GM23338 (cell line): ENCODE data around the gene KCNK15. TPM values are rescaled to one million over a fixed set of nuclear protein-coding genes. Genes with fewer than 3 reads are reported as not detected.

Source experiments
- ATAC-seq: fragments of 200-7000 bp; cut with Tn5 transposase; 3 replicates; pipeline ENCODE4 v1.9.1; 2020
- DNase-seq: peaks from one replicate; pipeline ENCODE4 v3.0.0-alpha.2; 2015; ENCODE audit warnings: low spot score
- H2AFZ ChIP-seq: fragments of 200-600 bp; sonication (generic); 2 replicates; pipeline ENCODE4 v1.8.0; 2016; ENCODE audit warnings: antibody characterized with exemption, mild to moderate bottlenecking, moderate library complexity
- H3F3A ChIP-seq: fragments of 200-600 bp; sonication (generic); replicated peaks from 2 replicates; pipeline ENCODE4 v1.8.0; 2017; ENCODE audit warnings: antibody characterized with exemption, mixed run types, low read depth
- H3K27ac ChIP-seq: fragments of 200-600 bp; sonication (generic); 2 replicates; pipeline ENCODE4 v1.6.1; 2016; ENCODE audit warnings: low read depth
- H3K27me3 ChIP-seq: fragments of 200-600 bp; sonication (generic); 2 replicates; pipeline ENCODE4 v1.8.0; 2016; ENCODE audit warnings: mild to moderate bottlenecking, mixed run types, moderate library complexity; ENCODE audit not compliant: insufficient read depth
- H3K36me3 ChIP-seq: fragments of 200-600 bp; sonication (generic); 2 replicates; pipeline ENCODE4 v1.8.0; 2016; ENCODE audit warnings: mild to moderate bottlenecking; ENCODE audit not compliant: insufficient read depth
- H3K4me1 ChIP-seq: fragments of 200-600 bp; sonication (generic); 2 replicates; pipeline ENCODE4 v1.8.0; 2016; ENCODE audit warnings: mild to moderate bottlenecking, moderate library complexity; ENCODE audit not compliant: insufficient read depth
- H3K4me2 ChIP-seq: fragments of 200-600 bp; sonication (generic); 2 replicates; pipeline ENCODE4 v1.7.1; 2017; ENCODE audit warnings: mixed run types
- H3K4me3 ChIP-seq: fragments of 200-600 bp; sonication (generic); 2 replicates; pipeline ENCODE4 v1.6.1; 2016; ENCODE audit warnings: mixed run types
- H3K79me2 ChIP-seq: fragments of 200-600 bp; sonication (generic); replicated peaks from 2 replicates; pipeline ENCODE4 v1.8.0; 2017; ENCODE audit warnings: mild to moderate bottlenecking; ENCODE audit not compliant: insufficient read depth
- H3K9me2 ChIP-seq: fragments of 200-600 bp; sonication (generic); 2 replicates; pipeline ENCODE4 v1.8.0; 2017; ENCODE audit not compliant: insufficient read depth
- H4K20me1 ChIP-seq: fragments of 200-600 bp; sonication (generic); replicated peaks from 2 replicates; pipeline ENCODE4 v1.8.0; 2017; ENCODE audit warnings: mild to moderate bottlenecking; ENCODE audit not compliant: insufficient read depth
- H3K27ac Mint-ChIP-seq: 2 replicates; pipeline ENCODE4 v1.8.0; 2020; ENCODE audit warnings: inconsistent platforms, mild to moderate bottlenecking, moderate library complexity, mixed read lengths
- H3K27me3 Mint-ChIP-seq: 3 replicates; pipeline ENCODE4 v1.8.0; 2022; ENCODE audit warnings: low read depth, mild to moderate bottlenecking, moderate library complexity, mixed read lengths, inconsistent platforms; ENCODE audit not compliant: insufficient read depth, poor library complexity
- H3K36me3 Mint-ChIP-seq: 3 replicates; pipeline ENCODE4 v1.8.0; 2021; ENCODE audit warnings: low read depth, mild to moderate bottlenecking, inconsistent platforms, moderate library complexity, mixed read lengths
- H3K4me1 Mint-ChIP-seq: 3 replicates; pipeline ENCODE4 v1.8.0; 2020; ENCODE audit warnings: mild to moderate bottlenecking, inconsistent platforms, mixed read lengths
- H3K4me3 Mint-ChIP-seq: 3 replicates; pipeline ENCODE4 v1.8.0; 2021; ENCODE audit warnings: moderate library complexity, mild to moderate bottlenecking, inconsistent platforms, mixed read lengths
- H3K9me3 Mint-ChIP-seq: 3 replicates; pipeline ENCODE4 v1.8.0; 2020; ENCODE audit warnings: moderate library complexity, mild to moderate bottlenecking, inconsistent platforms, mixed read lengths
- CREB1 ChIP-seq: fragments of 250-450 bp; sonication (Bioruptor Pico); IDR thresholded peaks from 2 replicates; pipeline ENCODE4 v1.5.0; 2020; ENCODE audit warnings: low read depth, mild to moderate bottlenecking, moderate library complexity
- EZH2 ChIP-seq: fragments of 200-600 bp; sonication (generic); IDR thresholded peaks from one replicate; pipeline ENCODE4 v1.8.0; 2017; ENCODE audit warnings: antibody characterized with exemption, mild to moderate bottlenecking, low read depth; ENCODE audit not compliant: unreplicated experiment
- EZH2phosphoT487 ChIP-seq: fragments of 200-600 bp; sonication (generic); IDR thresholded peaks from one replicate; pipeline ENCODE4 v1.8.1; 2018; ENCODE audit warnings: antibody characterized with exemption; ENCODE audit not compliant: unreplicated experiment
- JUNB ChIP-seq: IDR thresholded peaks from one replicate; pipeline ENCODE4 v1.6.1; 2016; ENCODE audit warnings: antibody characterized with exemption; ENCODE audit not compliant: unreplicated experiment
- NANOG ChIP-seq: IDR thresholded peaks from 2 replicates; pipeline ENCODE4 v1.6.1; 2016; ENCODE audit warnings: antibody characterized with exemption, borderline replicate concordance
- POLR2AphosphoS5 ChIP-seq: IDR thresholded peaks from 2 replicates; pipeline ENCODE4 v1.6.1; 2016; ENCODE audit warnings: antibody characterized with exemption, low read depth
- STAT1 ChIP-seq: IDR thresholded peaks from one replicate; pipeline ENCODE4 v1.6.1; 2016; ENCODE audit warnings: antibody characterized with exemption; ENCODE audit not compliant: unreplicated experiment
- ZNF114 ChIP-seq: fragments of 250-450 bp; sonication (Bioruptor Pico); IDR thresholded peaks from 2 replicates; pipeline ENCODE4 v1.5.0; 2020; ENCODE audit warnings: mild to moderate bottlenecking, moderate library complexity
- ZNF331 ChIP-seq: fragments of 250-450 bp; sonication (Bioruptor Pico); IDR thresholded peaks from 2 replicates; pipeline ENCODE4 v1.5.0; 2020; ENCODE audit warnings: low read depth, mild to moderate bottlenecking, moderate library complexity
- polyA plus RNA-seq: library from polyadenylated mRNA; unstranded; fragments of >200 nt; fragmentation: Nextera tagmentation; extraction: Ambion mirVana; gene quantifications from 2 replicates; pipeline ENCODE4 v1.2.1, GENCODE V29; 2016
- total RNA-seq: library from RNA; depleted of rRNA; stranded (reverse); fragments of >200 nt; shearing (Covaris generic); gene quantifications from 2 replicates; pipeline ENCODE4 v1.2.3, GENCODE V29; 2014
- TF ChIP-seq, protein P1 (sequence below): IDR thresholded peaks from 2 replicates; pipeline ENCODE4 v1.6.1; 2016; ENCODE audit warnings: antibody characterized with exemption
- TF ChIP-seq, protein P2 (sequence below): fragments of 250-450 bp; sonication (Bioruptor Pico); IDR thresholded peaks from 2 replicates; pipeline ENCODE4 v1.5.0; 2020; ENCODE audit warnings: mild to moderate bottlenecking, moderate library complexity
- TF ChIP-seq, protein P3 (sequence below), 2 experiments: fragments of 200-600 bp in 1 of 2; sonication (generic) in 1 of 2; conservative IDR thresholded peaks; 2 replicates each; pipeline versions ENCODE4 v1.5.1 to v1.6.1; 2016 to 2017; ENCODE audit warnings: antibody characterized with exemption in 2 of 2, low read depth in 2 of 2, mild to moderate bottlenecking in 2 of 2, moderate library complexity in 1 of 2
- TF ChIP-seq, protein P4 (sequence below): IDR thresholded peaks from one replicate; pipeline ENCODE4 v1.6.1; 2018; ENCODE audit warnings: antibody characterized with exemption; ENCODE audit not compliant: unreplicated experiment

KCNK15 gene
- total and polyA plus RNA-seq, 2 experiments from 2014 or later: 0.63 to 3.3 TPM

DNA sequence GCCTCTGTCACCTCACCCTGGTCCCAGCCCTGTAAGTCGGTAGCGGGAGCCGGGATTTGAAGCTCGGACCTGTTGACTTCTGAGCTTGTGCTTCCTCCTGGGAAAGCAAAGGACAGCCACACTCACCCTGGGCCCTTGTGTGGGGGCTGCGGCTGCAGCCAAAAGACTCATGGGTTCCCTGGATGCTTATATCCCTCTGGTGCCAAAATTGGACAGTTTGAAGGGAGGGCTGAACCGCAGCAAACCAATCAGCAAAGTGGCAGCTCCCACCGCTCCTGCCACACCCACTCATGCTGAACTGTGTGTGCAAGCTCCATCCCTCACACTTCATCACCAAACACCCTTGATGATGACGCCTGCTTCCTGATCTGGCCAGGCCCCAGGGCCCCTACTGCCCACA, 34.4 kb upstream of the KCNK15 start:
- peaks cover 7% of the 10 kb centered on the region for H3K27me3 Mint-ChIP-seq
- no peaks in the 10 kb centered on the region for H3K9me3 Mint-ChIP-seq
- no peaks in the 10 kb centered on the region for H3K9me2 ChIP-seq
- H3K27me3 ChIP-seq: no peaks in the 10 kb centered on the region
- H3K4me2 ChIP-seq: no peak overlapping the region
- no peak for ATAC-seq
- no peak overlapping the region for H3K27ac Mint-ChIP-seq
- H3K4me1 Mint-ChIP-seq: peaks cover 3% of the 10 kb centered on the region; the same call in 1 of the 3 replicates
- H3F3A ChIP-seq: no peaks in the 10 kb centered on the region
- H3K4me3 ChIP-seq: no peak overlapping the region
- no peak overlapping the region for H3K4me3 Mint-ChIP-seq
- DNase-seq: no peak
- TF ChIP-seq POLR2AphosphoS5 (no peak), CREB1 (CRISPR knock-in tag) (no peak), JUNB (no peak), ZNF331 (CRISPR knock-in tag) (no peak), EZH2 (no peak), NANOG (no peak), EZH2phosphoT487 (no peak), STAT1 (no peak), ZNF114 (CRISPR knock-in tag) (no peak)
- TF ChIP-seq, protein P1, sequence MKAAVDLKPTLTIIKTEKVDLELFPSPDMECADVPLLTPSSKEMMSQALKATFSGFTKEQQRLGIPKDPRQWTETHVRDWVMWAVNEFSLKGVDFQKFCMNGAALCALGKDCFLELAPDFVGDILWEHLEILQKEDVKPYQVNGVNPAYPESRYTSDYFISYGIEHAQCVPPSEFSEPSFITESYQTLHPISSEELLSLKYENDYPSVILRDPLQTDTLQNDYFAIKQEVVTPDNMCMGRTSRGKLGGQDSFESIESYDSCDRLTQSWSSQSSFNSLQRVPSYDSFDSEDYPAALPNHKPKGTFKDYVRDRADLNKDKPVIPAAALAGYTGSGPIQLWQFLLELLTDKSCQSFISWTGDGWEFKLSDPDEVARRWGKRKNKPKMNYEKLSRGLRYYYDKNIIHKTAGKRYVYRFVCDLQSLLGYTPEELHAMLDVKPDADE: no peak
- TF ChIP-seq, protein P2, sequence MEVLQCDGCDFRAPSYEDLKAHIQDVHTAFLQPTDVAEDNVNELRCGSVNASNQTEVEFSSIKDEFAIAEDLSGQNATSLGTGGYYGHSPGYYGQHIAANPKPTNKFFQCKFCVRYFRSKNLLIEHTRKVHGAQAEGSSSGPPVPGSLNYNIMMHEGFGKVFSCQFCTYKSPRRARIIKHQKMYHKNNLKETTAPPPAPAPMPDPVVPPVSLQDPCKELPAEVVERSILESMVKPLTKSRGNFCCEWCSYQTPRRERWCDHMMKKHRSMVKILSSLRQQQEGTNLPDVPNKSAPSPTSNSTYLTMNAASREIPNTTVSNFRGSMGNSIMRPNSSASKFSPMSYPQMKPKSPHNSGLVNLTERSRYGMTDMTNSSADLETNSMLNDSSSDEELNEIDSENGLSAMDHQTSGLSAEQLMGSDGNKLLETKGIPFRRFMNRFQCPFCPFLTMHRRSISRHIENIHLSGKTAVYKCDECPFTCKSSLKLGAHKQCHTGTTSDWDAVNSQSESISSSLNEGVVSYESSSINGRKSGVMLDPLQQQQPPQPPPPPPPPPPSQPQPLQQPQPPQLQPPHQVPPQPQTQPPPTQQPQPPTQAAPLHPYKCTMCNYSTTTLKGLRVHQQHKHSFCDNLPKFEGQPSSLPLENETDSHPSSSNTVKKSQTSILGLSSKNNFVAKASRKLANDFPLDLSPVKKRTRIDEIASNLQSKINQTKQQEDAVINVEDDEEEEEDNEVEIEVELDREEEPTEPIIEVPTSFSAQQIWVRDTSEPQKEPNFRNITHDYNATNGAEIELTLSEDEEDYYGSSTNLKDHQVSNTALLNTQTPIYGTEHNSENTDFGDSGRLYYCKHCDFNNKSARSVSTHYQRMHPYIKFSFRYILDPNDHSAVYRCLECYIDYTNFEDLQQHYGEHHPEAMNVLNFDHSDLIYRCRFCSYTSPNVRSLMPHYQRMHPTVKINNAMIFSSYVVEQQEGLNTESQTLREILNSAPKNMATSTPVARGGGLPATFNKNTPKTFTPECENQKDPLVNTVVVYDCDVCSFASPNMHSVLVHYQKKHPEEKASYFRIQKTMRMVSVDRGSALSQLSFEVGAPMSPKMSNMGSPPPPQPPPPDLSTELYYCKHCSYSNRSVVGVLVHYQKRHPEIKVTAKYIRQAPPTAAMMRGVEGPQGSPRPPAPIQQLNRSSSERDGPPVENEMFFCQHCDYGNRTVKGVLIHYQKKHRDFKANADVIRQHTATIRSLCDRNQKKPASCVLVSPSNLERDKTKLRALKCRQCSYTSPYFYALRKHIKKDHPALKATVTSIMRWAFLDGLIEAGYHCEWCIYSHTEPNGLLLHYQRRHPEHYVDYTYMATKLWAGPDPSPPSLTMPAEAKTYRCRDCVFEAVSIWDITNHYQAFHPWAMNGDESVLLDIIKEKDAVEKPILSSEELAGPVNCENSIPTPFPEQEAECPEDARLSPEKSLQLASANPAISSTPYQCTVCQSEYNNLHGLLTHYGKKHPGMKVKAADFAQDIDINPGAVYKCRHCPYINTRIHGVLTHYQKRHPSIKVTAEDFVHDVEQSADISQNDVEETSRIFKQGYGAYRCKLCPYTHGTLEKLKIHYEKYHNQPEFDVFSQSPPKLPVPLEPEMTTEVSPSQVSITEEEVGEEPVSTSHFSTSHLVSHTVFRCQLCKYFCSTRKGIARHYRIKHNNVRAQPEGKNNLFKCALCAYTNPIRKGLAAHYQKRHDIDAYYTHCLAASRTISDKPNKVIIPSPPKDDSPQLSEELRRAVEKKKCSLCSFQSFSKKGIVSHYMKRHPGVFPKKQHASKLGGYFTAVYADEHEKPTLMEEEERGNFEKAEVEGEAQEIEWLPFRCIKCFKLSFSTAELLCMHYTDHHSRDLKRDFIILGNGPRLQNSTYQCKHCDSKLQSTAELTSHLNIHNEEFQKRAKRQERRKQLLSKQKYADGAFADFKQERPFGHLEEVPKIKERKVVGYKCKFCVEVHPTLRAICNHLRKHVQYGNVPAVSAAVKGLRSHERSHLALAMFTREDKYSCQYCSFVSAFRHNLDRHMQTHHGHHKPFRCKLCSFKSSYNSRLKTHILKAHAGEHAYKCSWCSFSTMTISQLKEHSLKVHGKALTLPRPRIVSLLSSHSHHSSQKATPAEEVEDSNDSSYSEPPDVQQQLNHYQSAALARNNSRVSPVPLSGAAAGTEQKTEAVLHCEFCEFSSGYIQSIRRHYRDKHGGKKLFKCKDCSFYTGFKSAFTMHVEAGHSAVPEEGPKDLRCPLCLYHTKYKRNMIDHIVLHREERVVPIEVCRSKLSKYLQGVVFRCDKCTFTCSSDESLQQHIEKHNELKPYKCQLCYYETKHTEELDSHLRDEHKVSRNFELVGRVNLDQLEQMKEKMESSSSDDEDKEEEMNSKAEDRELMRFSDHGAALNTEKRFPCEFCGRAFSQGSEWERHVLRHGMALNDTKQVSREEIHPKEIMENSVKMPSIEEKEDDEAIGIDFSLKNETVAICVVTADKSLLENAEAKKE (CRISPR knock-in tag): no peak
- TF ChIP-seq, protein P3, sequence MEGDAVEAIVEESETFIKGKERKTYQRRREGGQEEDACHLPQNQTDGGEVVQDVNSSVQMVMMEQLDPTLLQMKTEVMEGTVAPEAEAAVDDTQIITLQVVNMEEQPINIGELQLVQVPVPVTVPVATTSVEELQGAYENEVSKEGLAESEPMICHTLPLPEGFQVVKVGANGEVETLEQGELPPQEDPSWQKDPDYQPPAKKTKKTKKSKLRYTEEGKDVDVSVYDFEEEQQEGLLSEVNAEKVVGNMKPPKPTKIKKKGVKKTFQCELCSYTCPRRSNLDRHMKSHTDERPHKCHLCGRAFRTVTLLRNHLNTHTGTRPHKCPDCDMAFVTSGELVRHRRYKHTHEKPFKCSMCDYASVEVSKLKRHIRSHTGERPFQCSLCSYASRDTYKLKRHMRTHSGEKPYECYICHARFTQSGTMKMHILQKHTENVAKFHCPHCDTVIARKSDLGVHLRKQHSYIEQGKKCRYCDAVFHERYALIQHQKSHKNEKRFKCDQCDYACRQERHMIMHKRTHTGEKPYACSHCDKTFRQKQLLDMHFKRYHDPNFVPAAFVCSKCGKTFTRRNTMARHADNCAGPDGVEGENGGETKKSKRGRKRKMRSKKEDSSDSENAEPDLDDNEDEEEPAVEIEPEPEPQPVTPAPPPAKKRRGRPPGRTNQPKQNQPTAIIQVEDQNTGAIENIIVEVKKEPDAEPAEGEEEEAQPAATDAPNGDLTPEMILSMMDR (conservative IDR thresholded peaks at IDR 0.05; ENCODE audit: low read depth in 2 of 2): no peak
- TF ChIP-seq, protein P4, sequence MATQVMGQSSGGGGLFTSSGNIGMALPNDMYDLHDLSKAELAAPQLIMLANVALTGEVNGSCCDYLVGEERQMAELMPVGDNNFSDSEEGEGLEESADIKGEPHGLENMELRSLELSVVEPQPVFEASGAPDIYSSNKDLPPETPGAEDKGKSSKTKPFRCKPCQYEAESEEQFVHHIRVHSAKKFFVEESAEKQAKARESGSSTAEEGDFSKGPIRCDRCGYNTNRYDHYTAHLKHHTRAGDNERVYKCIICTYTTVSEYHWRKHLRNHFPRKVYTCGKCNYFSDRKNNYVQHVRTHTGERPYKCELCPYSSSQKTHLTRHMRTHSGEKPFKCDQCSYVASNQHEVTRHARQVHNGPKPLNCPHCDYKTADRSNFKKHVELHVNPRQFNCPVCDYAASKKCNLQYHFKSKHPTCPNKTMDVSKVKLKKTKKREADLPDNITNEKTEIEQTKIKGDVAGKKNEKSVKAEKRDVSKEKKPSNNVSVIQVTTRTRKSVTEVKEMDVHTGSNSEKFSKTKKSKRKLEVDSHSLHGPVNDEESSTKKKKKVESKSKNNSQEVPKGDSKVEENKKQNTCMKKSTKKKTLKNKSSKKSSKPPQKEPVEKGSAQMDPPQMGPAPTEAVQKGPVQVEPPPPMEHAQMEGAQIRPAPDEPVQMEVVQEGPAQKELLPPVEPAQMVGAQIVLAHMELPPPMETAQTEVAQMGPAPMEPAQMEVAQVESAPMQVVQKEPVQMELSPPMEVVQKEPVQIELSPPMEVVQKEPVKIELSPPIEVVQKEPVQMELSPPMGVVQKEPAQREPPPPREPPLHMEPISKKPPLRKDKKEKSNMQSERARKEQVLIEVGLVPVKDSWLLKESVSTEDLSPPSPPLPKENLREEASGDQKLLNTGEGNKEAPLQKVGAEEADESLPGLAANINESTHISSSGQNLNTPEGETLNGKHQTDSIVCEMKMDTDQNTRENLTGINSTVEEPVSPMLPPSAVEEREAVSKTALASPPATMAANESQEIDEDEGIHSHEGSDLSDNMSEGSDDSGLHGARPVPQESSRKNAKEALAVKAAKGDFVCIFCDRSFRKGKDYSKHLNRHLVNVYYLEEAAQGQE: no peak
- no peak overlapping the region for H2AFZ ChIP-seq
- no peaks in the 10 kb centered on the region for H3K36me3 ChIP-seq
- H3K4me1 ChIP-seq: no peaks in the 10 kb centered on the region
- no peaks in the 10 kb centered on the region for H4K20me1 ChIP-seq
- H3K79me2 ChIP-seq: no peaks in the 10 kb centered on the region
- H3K36me3 Mint-ChIP-seq: no peaks in the 10 kb centered on the region
- H3K27ac ChIP-seq: no peak overlapping the region
